RPMI7951 (cell line): Measurements from ENCODE around the gene RBM17. TPM values are rescaled to one million over a fixed set of nuclear protein-coding genes. Genes with fewer than 3 reads are reported as not detected.
A peak's percentile ranks its signal among the peaks of the same experiment; 100 is the strongest.
"Not testable (repeated sequence)": the region's sequence is repeated elsewhere in the genome, so short reads cannot be mapped to it uniquely, and the experiment has no call there.

Source experiments
- DNase-seq: peaks from one replicate; pipeline ENCODE4 v3.0.0-alpha.2; 2012; ENCODE audit warnings: low read depth
- total RNA-seq: library from RNA; depleted of rRNA; stranded (reverse); fragments of >200 nt; shearing (Covaris generic); gene quantifications from 2 replicates; pipeline ENCODE4 v1.2.3, GENCODE V29; 2014

RBM17 gene
- total RNA-seq, 1 experiment from 2014 or later: 39.4 TPM

DNA sequence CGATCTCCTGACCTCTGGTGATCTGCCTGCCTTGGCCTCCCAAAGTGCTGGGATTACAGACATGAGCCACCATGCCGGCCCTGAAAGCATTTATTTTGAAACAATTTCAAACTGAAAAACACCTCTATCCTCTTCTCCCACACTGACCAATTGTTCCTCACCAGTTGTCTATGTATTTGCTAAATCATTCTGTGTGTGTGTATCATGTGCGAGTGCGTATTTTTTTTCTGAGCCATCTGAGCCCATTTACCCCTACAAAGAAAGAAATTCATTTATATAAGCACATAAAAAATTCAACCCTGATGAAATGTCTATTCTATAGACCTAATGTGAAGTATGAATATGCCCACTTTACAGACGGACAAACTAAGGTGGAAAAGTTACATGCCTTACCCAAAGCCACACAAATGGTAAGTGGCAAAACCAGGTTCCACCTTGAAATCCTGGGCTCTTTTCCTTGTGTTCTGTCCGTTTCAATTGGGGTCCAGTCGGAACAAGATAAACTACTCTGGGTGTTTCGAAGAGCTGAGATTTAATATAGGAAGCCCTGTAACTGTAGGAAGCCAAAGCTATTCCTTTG is 46.8 kb downstream of the RBM17 start:
- no peak for DNase-seq

DNA sequence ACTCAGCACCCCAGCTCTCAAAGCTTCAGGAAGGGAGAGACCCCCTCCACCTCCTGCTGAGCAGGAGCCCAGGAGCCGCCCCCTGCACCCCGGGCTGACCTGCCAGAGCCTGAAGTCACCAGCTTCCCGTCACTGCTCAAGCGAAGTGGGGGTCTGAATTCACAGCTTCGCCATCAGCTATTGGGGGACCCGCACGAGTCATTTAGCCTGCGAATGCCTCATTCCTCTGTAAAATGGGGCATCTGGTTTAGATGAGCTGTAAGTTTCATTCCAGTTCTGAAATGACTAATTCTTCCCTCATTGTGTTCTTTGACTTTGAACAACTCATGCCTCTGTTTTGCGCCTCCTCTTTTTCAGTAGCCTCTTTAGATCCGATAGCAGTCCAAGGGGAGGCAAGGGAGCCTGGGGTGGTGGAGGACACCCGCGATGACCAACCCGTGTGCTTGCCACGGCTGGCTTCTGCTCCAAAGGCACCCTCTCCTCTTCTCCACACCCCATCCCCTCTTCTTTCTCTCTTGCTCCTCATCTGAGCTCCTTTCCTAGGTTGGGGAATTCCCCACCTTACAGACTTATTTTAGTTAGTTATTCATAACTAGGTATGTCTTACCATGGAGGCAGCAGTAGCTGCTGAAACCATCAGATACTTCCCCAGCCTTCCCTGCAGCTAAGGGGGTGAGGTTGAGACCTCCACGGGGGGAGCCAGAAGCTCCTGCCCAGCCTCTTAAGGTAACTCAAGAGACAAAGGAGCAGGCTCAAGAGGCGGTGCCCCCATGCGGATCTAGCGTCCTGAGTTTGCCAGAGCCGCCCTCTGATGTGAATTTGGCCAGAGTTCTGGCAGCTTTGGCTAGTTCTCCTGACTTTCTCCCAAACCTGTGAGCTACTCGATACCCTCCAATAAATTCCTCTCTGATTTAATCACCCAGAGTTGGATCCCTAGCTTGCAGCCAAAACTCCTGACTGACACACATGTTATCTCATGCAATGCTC is 47.7 kb downstream of the RBM17 start:
- peak; percentile 82 for DNase-seq

DNA sequence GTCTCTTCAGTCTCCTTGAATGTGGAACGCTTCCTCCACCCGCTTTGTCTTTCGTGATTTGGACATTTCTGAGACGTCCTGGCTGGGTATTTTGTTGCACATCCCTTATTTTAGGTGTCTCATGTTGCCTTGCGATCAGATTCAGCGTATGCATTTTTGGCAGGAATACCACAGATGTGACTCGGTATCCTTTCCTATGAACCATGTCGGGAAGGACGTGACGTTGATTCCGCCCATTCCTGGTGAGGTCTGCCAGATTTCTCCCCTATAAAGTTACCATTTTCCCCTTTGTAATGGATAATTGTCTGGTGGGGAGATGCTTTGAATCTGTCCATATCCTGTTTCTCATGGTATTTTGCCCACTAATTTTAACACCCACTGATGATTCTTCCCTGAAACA is 49.6 kb downstream of the RBM17 start:
- DNase-seq: no peak

DNA sequence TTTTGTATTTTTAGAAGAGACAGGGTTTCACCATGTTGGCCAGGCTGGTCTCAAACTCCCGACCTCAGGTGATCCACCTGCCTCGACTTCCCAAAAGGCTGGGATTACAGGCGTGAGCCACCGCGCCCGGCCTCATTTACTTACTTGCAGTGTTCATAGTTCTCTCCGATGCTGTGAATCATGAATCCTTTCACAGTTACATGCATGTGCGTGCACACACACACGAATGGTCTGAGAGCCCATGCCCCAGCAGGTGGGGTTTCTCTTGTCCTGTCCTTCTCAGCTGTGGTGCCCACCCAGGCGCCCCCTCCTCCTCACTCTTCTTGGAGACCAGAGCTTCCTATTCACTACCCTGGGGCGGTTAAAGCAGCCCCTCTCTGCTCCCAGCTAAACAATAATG is 50.6 kb downstream of the RBM17 start:
- DNase-seq: no peak

DNA sequence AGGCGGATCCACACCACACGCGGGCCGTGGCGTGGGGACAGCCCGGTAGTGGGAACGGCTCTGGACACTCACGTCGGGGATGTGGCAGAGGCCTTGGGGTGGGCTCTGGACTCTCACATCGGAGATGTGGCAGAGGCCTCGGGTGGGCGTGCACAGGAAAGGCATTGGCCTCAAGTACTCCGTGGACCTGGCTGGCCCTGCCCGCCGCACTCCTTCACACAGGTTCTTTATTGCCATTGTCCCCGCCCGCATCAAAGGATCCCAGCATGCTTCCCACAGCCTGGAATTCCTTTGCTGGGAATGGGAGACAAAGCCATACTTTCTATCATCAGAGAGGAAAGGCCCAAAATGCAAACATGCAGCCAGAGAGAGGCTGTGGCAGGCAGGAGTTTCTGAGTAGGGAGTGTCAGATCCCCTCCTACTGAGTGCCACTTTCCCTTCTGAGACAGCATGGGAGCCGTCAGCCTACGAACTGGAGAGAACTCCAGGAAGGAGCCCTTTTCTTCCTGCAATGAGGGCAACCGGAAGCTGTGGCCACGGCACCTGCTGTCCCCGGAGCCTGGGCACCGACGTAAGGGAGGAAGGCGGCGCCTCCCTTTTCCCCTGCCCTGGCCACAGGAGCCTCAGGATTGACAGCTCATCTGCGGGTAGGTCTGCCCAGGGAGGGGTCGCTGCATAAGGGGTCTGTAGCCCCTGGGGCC is 51.5 kb downstream of the RBM17 start:
- no peak for DNase-seq

DNA sequence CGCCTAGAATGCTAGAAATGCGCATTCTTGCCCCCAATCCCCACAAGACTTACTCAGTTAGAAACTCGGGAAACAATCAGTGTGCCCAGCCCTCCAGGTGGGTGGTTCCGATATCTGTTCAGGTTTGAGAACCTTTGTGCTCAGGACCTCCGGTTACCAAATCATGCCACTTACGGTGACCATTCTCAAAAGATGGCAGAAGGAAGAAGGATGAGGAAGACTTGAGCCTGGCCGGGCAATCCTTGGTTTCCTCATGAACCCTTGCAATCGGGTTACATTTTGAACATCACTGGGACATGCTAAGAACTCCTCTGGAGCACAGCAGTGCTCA is 52.1 kb downstream of the RBM17 start:
- no peak for DNase-seq

DNA sequence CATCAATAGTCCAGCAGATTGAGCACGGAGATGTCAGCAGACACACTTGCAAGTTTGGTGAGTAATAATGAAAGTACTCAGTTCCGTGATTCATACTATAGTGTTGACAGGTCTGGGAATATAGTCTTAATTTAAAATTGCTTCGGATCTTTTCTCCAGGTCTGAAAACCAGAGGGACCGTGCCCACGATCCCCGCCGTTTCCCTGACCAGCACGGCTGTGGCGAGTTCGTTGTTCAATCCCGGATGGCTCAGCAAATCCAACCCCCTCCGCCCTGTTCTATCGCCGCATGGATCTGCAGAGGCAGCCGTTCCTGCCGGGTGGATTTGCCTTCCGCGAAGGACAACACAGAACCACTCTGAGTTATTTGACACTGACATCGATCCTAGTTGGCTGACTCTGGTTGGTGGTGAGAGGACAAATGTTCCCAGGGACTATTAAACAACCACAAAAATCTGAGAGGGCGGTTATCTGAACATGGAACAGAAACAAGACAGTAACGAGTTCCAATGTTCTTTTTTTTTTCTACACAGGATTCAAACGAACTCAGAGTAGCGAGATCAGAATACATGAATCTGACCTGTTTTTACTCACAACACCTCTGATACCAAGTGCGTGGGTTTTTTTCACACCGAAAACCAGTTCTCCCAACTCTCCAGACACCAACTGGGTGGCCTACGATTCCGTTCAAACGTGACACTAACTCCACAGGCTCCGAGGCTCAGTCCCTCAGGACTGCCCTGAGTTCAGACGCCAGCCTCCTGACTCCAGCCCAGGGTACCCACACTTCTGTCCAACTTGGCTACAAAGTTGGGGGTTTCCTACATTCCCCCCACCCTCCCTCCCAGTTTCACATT is 52.7 kb downstream of the RBM17 start:
- DNase-seq: peak; percentile 79

DNA sequence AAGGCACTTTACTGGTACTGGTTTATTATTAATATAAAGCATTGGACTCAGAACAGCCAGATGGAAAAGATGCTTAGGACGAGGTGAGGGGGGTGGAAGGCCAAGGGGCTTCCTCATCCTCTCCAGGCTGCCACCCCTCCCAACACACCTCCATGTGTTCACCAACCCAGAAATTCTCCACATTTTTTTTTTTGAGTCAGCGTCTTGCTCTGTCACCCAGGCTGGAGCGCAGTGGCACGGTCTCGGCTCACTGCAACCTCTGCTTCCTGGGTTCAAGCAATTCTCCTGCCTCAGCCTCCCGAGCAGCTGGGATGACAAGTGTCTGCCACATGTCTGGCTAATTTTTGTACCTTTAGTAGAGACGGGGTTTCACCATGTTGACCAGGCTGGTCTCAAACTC is 53.4 kb downstream of the RBM17 start:
- not testable (repeated sequence) for DNase-seq

DNA sequence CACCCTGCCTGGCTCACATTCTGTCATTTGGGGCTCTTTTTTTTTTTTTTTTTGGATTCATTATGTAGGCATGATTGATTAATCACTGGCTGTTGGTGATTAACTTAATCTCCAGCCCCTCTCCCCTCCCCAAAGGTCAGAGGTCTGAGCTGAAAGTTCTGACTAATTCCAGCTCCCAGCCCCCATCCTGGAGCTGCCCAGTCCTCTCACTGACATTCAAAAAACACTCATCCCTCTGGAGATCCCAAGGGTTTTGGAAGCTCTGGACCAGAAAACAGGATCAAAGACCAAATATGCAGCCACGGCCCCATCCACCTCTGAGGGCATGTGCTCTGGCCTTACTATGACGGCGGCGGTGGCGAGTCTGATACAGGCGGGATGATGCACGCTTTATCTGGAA is 53.8 kb downstream of the RBM17 start:
- DNase-seq: no peak

DNA sequence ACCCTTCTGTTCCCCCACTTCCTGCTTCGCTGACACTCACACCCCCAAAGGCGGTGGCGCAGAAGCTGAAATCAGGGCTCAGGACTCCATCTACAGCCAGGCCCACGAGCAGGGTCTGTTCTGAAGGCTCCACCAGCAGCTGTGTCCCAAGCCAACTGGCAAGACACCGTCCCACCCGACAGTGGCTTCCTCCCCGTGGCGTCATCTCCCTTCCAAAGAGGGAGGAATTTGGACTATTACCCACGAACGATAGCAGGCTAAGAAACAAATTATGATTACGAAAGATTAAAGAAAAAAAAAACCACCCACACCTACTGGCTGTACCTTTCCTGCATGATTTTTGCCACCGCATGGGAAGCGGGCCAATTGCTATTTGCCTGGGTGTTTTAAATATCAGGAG is 54.3 kb downstream of the RBM17 start:
- DNase-seq: no peak

DNA sequence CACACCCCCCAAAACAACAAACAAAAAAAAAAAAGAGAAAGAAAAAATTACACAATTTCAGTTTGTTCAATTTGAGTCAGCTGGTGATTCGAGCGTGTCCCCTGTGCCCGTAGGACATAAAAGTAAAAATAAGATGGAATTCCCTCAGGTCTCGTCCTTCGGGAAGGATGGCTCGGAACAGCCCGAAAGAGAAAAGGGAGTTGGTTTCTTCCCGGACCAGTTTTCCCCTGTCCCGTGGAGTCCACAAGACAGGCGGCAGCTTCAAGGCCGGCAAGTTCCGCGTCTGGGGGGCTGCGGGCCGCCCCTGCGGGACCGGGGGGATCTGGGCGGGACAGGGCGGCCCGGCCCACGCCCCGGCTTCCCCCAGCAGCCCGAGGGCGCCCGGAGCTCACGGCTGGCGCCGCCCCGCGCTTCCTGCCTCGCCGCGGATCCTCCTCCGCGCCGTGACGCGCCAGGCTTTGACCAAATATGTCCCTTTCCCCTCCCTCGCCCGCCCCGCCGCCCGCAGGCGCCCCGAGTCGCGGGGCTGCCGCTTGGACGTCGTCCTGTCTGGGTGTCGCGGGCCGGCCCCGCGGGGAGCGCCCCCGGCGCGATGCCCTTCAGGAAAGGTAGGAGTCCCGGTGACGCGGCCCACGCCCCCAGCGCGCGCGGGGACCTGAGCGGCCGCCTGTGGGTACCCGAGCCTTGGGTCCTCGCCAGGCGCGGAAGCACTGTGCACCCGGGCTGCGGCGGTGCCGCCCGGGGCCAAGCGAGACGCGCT is 55.8 kb downstream of the RBM17 start:
- DNase-seq: peak; percentile 92

DNA sequence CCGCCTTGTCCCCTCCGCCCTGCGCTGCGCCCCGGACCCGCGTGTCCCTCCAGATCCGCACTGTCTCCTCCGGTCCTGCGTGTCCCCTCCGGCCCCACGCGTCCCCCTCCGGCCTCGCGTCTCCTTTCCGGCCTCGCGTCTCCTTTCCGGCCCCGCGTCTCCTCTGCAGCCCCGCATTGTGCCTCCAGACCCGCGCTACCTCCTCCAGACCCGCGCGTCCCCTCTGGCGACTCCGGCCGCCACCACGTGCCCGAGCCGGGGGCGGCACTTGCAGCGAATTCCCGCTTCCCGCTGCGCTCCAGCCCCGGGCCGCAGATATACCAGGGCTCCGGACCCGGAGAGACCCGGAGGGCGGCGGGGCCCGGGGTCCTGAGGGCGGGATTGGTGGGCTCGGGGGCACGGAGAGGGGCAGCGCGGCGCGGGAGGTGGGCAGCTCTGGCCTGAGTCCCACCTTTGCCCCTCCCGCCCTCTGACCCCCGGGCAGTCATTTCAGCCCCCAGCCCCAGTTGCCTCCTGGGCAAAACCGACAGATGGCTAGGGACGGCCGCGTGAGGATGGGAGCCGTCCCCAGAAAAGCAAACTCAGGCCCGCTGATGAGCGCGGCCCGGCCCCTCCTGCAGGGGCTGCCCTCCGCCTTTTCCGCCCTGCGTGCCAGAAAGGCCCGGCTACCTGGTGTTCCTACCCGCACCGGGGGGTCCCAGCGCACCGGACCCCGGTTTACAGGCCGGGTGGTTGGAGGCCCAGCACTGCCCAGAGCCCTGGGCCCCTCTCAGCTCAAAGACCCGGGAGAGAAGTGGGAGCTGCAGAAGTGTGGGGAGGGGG is 56.5 kb downstream of the RBM17 start:
- no peak for DNase-seq

DNA sequence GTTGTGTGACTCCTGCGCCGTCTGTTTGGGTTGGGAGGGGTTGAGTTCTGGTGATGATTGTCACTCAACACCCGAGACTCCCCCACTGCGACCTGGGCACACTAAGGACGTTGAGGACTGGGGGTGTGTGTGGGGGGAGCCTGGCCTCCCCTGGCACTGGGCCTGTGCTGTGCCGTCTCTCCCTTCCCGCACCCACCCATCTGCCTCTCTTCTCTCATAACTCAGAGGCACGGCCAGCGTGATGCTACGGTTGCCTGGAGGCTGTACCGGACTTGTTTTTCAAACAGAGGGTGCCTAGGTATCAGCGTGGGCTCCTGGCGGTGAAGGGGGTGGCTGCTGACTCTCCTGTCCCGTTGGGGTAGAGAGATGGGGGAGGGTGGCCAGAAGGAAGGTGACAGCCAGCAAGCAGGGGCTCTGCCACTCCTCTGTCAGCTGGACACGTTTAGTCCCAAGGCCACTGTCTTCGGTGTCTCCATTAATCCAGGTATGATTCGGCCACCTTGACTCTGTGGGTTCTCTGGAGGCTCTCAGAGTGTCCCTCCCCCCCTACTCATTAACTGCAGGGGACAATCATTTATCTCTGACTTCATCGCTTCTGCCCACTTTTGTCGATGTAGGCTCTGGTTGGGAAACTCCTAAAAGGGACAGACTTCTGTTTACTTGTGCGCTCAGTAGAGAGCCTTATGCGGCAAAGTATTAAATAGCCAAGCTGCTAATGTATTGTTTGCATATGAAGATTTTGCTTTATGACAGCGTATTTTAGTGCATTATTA is 57.4 kb downstream of the RBM17 start:
- no peak for DNase-seq

DNA sequence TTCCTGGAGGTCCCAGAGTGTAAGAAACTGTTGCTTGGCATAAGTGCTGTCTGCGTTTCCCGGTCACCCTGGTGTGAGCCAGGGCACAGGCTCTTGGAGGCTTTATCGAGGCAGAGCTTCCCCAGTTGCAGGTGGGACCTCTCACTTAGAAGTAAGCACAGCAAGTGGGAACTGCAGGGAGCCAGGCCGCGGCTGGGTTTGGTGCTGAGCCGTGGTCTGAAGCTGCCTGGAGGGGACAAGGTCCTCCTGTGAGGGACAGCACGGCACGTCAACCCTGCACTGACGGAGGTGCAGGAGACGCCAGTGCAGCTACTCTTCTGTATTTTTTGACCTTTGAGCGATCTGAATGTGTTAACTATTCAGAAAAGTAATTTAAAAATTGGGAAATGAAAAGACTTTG is 58.1 kb downstream of the RBM17 start:
- DNase-seq: no peak

DNA sequence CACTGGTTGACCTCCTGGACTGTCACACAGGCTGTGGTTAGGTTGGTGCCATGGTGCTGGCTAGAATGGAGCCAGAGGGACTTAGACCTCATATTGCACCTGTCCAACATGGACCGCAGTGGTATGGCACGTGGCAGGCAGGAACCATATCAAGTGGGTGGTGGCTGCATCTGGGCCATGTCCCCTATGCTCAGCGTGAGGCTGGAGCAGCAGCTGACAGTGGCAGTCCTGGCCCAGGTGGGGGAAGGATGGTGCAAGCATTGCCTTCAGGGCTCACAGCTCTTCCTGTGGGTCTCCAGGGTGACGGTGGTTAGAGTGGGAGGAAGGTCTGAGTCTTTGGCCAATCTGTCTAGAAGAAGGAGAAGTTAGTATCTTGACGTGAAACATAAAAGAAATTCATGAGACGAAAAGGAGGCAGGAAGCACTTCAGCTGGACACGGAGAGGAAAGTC is 59.4 kb downstream of the RBM17 start:
- peak; percentile 56 for DNase-seq

DNA sequence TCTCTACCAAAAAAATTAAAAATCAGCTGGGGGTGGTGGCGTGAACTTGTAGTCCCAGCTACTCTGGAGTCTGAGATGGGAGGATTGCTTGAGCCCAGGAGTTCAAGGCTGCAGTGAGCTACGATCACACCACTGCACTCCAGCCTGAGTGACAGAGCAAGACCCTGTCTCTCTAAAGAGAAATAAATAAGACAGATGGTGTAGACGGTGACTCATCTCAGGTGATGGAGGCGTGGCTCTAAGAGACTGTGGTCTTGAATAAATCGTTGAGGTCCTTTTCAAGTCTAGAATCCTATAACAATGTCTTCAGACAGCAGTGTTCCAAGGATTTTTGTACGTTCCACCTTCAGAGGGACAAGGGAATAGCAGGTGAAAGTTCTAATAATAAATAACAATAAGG is 60.1 kb downstream of the RBM17 start:
- no peak for DNase-seq

DNA sequence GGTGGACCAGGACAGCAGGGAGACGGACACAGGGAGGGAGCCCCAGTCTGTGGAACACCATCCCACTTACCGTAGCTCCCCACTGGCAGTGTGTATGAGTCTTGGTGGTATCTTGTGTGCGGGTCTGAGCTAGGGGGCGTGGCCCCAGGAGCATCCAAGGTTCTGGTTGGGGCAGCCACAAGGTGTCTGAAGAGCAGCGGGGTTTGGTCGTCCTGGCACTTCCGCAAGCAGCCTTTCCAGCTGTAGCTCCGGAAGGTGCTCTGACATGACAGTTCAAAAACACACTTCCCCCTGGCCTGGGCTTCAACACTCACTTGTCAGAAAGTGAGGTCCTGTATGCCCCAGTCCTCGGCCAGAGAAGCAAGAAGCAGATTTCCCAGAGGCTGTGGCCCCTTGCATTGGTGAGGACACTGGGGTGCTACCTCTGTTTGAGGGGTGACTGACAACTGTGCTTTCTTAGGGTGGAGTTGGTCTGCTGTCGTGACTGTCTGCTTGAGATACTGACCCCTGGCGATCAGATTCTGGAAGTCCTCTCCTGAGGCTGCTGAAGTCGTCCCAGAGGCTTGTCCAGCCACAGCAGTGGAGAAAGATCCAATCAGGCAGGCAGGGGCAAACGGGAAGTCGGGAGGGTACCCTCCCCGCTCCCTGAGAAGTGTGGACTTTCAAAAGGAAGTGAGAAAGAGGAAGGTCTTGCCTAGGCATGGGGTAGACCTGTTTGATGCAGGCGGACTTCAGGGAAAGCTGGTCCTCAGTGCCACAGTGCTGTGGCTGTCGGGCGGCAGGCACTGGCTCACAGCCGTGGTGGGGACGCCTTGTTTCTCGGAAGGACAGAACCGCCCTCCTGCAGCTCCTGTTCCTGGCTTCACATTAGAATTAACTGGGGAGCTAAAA is 62.5 kb downstream of the RBM17 start:
- DNase-seq: peak; percentile 34

DNA sequence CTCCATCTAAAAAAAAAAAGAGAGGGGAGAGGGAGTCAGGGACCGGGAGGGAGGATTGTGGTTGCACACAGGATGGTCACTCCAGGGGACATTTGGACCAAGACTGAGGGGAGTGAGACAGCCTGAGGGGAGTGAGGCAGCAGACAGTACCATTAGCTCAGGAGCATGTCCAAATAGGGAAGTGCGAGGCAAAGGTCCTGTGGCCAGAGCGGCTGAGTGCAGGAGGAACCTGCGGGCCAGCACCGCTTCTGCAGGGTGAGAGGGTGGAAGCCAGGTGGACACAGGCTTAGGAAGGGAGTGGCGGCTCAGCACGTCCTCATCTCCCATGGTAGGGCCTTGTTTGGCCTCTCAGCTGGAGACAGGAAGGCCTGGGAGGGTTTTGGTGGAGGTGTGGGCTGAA is 65.0 kb downstream of the RBM17 start:
- no peak for DNase-seq
